Ishikawa (cell line): Measurements from ENCODE around the gene SRC.

Experiments
- CEBPB ChIP-seq: IDR thresholded peaks from 2 replicates; pipeline ENCODE4 v1.6.1; 2012
- CREB1 ChIP-seq: IDR thresholded peaks from 2 replicates; pipeline ENCODE4 v1.6.1; 2012; ENCODE audit warnings: low read depth
- EP300 ChIP-seq: IDR thresholded peaks from 2 replicates; pipeline ENCODE4 v1.6.1; 2012; ENCODE audit warnings: borderline replicate concordance
- NFIC ChIP-seq: IDR thresholded peaks from 2 replicates; pipeline ENCODE4 v1.6.1; 2012
- RAD21 ChIP-seq: IDR thresholded peaks from 2 replicates; pipeline ENCODE4 v1.6.1; 2012; ENCODE audit warnings: low read depth
- TAF1 ChIP-seq: IDR thresholded peaks from 2 replicates; pipeline ENCODE4 v1.6.1; 2012; ENCODE audit warnings: low read depth, mild to moderate bottlenecking
- YY1 ChIP-seq: IDR thresholded peaks from 2 replicates; pipeline ENCODE4 v1.6.1; 2012; ENCODE audit warnings: low read depth
- TF ChIP-seq, protein P1 (sequence below): IDR thresholded peaks from 2 replicates; pipeline ENCODE4 v1.6.1; 2012
- TF ChIP-seq, protein P2 (sequence below): IDR thresholded peaks from 2 replicates; pipeline ENCODE4 v1.6.1; 2012

DNA sequence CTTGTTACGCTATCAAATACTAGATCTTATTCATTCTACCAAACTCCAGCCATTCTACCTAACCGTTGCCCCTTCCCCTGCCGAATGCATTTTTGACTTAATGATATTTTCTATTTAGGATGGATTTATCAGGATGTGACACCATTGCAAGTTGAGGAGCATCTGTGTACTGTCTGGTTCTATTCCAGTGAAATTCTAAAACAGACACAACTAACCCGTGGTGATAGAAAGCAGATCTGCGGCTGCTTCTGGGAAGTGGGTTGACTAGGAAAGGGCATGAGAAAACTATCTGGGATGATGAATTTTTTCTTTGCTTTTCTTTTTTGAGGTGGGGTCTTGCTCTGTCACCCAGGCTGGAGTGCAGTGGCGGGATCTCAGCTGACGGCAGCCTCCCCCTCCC lies 20.7 kb upstream of the SRC start:
- TF ChIP-seq, protein P1, sequence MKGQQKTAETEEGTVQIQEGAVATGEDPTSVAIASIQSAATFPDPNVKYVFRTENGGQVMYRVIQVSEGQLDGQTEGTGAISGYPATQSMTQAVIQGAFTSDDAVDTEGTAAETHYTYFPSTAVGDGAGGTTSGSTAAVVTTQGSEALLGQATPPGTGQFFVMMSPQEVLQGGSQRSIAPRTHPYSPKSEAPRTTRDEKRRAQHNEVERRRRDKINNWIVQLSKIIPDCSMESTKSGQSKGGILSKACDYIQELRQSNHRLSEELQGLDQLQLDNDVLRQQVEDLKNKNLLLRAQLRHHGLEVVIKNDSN: no peak
- TF ChIP-seq CREB1 (no peak), RAD21 (no peak), EP300 (no peak), TAF1 (no peak), YY1 (no peak), NFIC (no peak), CEBPB (no peak)
- TF ChIP-seq, protein P2, sequence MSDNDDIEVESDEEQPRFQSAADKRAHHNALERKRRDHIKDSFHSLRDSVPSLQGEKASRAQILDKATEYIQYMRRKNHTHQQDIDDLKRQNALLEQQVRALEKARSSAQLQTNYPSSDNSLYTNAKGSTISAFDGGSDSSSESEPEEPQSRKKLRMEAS: no peak
